Endometrial microvascular endothelial cells (primary cell): ENCODE data around the gene OSTM1. TPM values are rescaled to one million over a fixed set of nuclear protein-coding genes. Genes with fewer than 3 reads are reported as not detected.
"Not testable (repeated sequence)": the region's sequence is repeated elsewhere in the genome, so short reads cannot be mapped to it uniquely, and the experiment has no call there.

Experiments used
- in situ Hi-C: cut with HindIII; loops from 2 replicates; pipeline ENCODE4 v1.10.0; 2017; ENCODE audit warnings: low sequenced_read_pairs, low pct_unique_long_range_greater_than_20kb; ENCODE audit errors: inconsistent ontology term
- total RNA-seq: library from RNA; depleted of rRNA; stranded (reverse); fragments of >200 nt; gene quantifications from one replicate; pipeline ENCODE4 v1.2.3, GENCODE V29; 2015; ENCODE audit errors: inconsistent ontology term

Gene OSTM1
- total RNA-seq, 1 donor from 2014 or later, result 18.2 TPM

- in situ Hi-C loops, result no loop called here
Observed at GRCh38 chr6:108029226-108029921, 45.2 kb downstream of the OSTM1 start.

GRCh38 chr6:108027594-108027993 lies 46.9 kb downstream of the OSTM1 start:
- in situ Hi-C loops, result no loop called here

GRCh38 chr6:108027056-108027455 lies 47.5 kb downstream of the OSTM1 start:
- in situ Hi-C loops, result no loop called here

GRCh38 chr6:108024427-108025073 lies 50.0 kb downstream of the OSTM1 start:
- in situ Hi-C loops, result no loop called here

GRCh38 chr6:108020472-108021116 lies 53.9 kb downstream of the OSTM1 start:
- in situ Hi-C loops, result no loop called here

- in situ Hi-C loops, result not testable (repeated sequence)
Observed at GRCh38 chr6:108016283-108016682, 58.3 kb downstream of the OSTM1 start.

- in situ Hi-C loops, result no loop called here
Observed at GRCh38 chr6:108013787-108014439, 60.6 kb downstream of the OSTM1 start.

GRCh38 chr6:108009894-108010293 lies 64.6 kb downstream of the OSTM1 start:
- in situ Hi-C loops, result no loop called here

GRCh38 chr6:108009258-108009657 lies 65.3 kb downstream of the OSTM1 start:
- in situ Hi-C loops, result not testable (repeated sequence)

GRCh38 chr6:108008363-108008762 lies 66.2 kb downstream of the OSTM1 start:
- in situ Hi-C loops, result no loop called here

- in situ Hi-C loops, result no loop called here
Observed at GRCh38 chr6:108005961-108006360, 68.6 kb downstream of the OSTM1 start.

- in situ Hi-C loops, result no loop called here
Observed at GRCh38 chr6:108004861-108005260, 69.7 kb downstream of the OSTM1 start.

GRCh38 chr6:108002365-108003221 lies 71.9 kb downstream of the OSTM1 start:
- in situ Hi-C loops, result no loop called here

GRCh38 chr6:108001696-108002231 lies 72.8 kb downstream of the OSTM1 start:
- in situ Hi-C loops, result no loop called here

- in situ Hi-C loops, result not testable (repeated sequence)
Observed at GRCh38 chr6:108000259-108000658, 74.3 kb downstream of the OSTM1 start.

- in situ Hi-C loops, result no loop called here
Observed at GRCh38 chr6:107999341-107999740, 75.2 kb downstream of the OSTM1 start.

- in situ Hi-C loops, result no loop called here
Observed at GRCh38 chr6:107991772-107992550, 82.6 kb downstream of the OSTM1 start.
